ENCODE measurements around the gene TFG.

The TFG gene

GRCh38 chr3:100748220-100748619 lies 38.9 kb downstream of the TFG start:
- TF ChIP-seq, protein P1, sequence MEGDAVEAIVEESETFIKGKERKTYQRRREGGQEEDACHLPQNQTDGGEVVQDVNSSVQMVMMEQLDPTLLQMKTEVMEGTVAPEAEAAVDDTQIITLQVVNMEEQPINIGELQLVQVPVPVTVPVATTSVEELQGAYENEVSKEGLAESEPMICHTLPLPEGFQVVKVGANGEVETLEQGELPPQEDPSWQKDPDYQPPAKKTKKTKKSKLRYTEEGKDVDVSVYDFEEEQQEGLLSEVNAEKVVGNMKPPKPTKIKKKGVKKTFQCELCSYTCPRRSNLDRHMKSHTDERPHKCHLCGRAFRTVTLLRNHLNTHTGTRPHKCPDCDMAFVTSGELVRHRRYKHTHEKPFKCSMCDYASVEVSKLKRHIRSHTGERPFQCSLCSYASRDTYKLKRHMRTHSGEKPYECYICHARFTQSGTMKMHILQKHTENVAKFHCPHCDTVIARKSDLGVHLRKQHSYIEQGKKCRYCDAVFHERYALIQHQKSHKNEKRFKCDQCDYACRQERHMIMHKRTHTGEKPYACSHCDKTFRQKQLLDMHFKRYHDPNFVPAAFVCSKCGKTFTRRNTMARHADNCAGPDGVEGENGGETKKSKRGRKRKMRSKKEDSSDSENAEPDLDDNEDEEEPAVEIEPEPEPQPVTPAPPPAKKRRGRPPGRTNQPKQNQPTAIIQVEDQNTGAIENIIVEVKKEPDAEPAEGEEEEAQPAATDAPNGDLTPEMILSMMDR (conservative IDR thresholded peaks at IDR 0.05; ENCODE audit: control insufficient read depth, insufficient read depth, low read depth, low read length) = no peak
- no peak for DNase-seq (ENCODE audit: low read depth)
- no peak overlapping the region for H3K4me3 ChIP-seq (ENCODE audit: control insufficient read depth, low read depth, low read length)

DNA sequence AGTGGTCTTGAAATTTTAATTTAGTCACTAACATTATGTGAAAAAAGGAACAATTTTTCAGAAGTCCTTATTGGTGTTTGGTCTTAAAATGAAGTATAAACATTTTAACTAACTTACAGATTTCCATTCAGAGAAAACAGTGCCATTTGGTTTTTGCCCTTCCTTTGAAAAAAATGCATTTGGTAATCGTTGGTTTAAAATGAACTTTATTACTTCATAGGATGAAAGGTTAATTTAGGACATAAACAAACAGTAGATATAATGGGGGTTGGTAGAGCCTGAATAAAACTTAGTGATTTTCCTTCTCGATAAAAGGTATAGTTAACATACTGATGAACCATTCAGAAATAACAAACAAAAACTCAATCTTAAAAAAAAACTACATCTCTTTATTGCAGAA lies 39.7 kb downstream of the TFG start:
- DNase-seq (ENCODE audit: low read depth) = no peak
- H3K4me3 ChIP-seq (ENCODE audit: control insufficient read depth, low read depth, low read length) = no peak overlapping the region
- TF ChIP-seq, protein P1 (conservative IDR thresholded peaks at IDR 0.05; ENCODE audit: control insufficient read depth, insufficient read depth, low read depth, low read length) = no peak

DNA sequence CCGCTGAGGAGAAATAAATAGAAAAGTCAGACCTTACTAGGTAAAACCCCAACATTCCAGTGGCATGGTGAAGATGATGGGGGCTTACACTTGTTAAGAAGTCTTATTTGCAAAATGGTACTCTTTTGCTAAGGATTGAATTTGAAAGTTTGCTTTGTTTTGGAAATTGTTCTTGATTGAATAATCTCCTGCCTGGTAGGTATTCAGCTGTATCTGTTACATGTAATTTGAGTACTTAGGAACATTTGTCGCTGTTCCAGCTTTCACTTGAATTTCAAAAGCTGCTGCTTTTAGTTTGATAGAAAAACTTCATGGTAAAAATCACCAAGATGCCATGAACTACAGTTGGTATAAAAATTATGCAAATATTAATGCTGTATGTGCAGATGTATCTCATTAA lies 44.6 kb downstream of the TFG start:
- H3K4me3 ChIP-seq (ENCODE audit: control insufficient read depth, low read depth, low read length) = no peak overlapping the region
- no peak for DNase-seq (ENCODE audit: low read depth)
- TF ChIP-seq, protein P1 (conservative IDR thresholded peaks at IDR 0.05; ENCODE audit: control insufficient read depth, insufficient read depth, low read depth, low read length) = no peak

DNA sequence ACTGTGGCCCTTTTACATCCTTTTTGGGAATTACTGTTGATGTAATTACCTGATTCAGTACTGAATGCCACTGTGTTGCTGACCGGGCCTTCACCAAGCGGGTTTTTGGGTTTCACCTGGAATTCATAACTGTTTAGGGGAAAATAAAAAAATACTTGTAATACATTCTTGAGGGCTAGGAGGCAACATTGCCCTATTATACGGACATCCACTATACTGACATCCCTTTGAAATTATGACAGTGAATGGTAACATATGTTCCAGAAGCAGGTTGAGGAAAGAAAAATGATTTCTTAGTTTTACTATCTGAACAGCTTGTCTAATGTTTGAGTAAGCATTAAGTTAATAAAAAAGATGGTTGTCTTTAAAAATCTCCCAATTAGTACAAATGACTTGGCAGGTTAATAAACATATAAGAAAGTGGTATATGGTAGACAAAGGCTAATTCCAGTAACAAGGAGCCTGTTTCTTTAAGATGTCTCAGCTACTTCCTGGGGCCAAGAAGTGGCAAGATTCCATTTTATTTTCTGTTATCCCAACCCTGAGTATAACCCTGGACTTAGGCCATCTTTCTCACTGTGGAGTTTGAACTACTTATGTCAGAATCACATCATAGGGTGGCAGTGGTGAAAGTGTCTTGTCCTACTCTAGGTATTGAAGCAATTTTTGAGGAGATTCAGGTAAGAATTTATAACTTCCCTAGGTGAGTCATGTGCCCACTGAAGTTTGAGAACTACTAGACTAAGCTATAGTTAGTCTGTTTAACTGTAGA lies 45.5 kb downstream of the TFG start:
- peak; percentile 29 for DNase-seq (ENCODE audit: low read depth)
- no peak overlapping the region for H3K4me3 ChIP-seq (ENCODE audit: control insufficient read depth, low read depth, low read length)
- TF ChIP-seq, protein P1 (conservative IDR thresholded peaks at IDR 0.05; ENCODE audit: control insufficient read depth, insufficient read depth, low read depth, low read length) = peak; percentile 13

DNA sequence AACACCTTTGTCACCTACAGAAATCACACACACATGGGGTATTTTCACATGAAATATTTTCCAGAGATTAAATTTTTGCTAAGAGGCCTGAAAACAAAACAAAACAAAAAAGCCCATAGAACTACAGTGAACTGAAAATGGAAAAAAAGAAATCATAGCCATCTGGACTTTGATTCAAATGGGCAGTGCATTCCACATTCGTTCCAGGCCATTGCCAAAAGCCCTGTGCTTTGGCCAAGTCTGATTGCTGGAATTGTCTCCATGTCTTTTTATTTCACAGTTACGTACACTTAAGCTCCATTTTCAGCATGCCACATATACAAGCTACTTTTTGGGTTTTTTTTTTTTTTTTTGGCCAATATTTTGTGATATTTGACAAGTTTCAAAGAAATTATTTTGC lies 47.1 kb downstream of the TFG start:
- no peak overlapping the region for H3K4me3 ChIP-seq (ENCODE audit: control insufficient read depth, low read depth, low read length)
- TF ChIP-seq, protein P1 (conservative IDR thresholded peaks at IDR 0.05; ENCODE audit: control insufficient read depth, insufficient read depth, low read depth, low read length) = no peak
- DNase-seq (ENCODE audit: low read depth) = no peak

GRCh38 chr3:100759159-100759558 lies 49.9 kb downstream of the TFG start:
- DNase-seq (ENCODE audit: low read depth) = no peak
- H3K4me3 ChIP-seq (ENCODE audit: control insufficient read depth, low read depth, low read length) = no peak overlapping the region
- TF ChIP-seq, protein P1 (conservative IDR thresholded peaks at IDR 0.05; ENCODE audit: control insufficient read depth, insufficient read depth, low read depth, low read length) = no peak
